HepG2 (cell line): Measurements from ENCODE around the gene HK2. TPM values are rescaled to one million over a fixed set of nuclear protein-coding genes. Genes with fewer than 3 reads are reported as not detected.
A peak's percentile ranks its signal among the peaks of the same experiment; 100 is the strongest.

Source experiments
- ATAC-seq: fragments of 200-7000 bp; cut with Tn5 transposase; 3 replicates; pipeline ENCODE4 v1.9.1; 2020; ENCODE audit warnings: mild to moderate bottlenecking, moderate library complexity
- BruUV-seq: library from RNA; stranded (reverse); fragments of 400-500 nt; replicated peaks from 2 replicates; lab custom pipeline; 2021; lab: Mats Ljungman, UMichigan
- CTCF ChIA-PET: fragments of 300-600 bp; formaldehyde crosslinking; extraction: SDS; loops from one replicate; lab custom pipeline; 2021; ENCODE audit warnings: low total read pairs, inconsistent platforms, low intra/inter-chr PET ratio; lab: Yijun Ruan, JAX
- POLR2A ChIA-PET: fragments of 350-600 bp; sonication (Branson Sonifier 250); formaldehyde crosslinking; loops from one replicate; lab custom pipeline; 2020; ENCODE audit warnings: antibody characterized with exemption, inconsistent platforms; lab: Yijun Ruan, JAX
- DNase-seq: peaks from one replicate; pipeline ENCODE4 v3.0.0-alpha.2; 2015; ENCODE audit warnings: low spot score
- FAIRE-seq: peaks from 3 replicates; lab custom pipeline; 2011; peaks lifted over from hg19 to GRCh38; lab: Jason Lieb, UNC
- H2AFZ ChIP-seq: one replicate; pipeline ENCODE4 v1.6.1; 2011; ENCODE audit warnings: low read length, inconsistent platforms
- H3K27ac ChIP-seq: fragments of 300-600 bp; 3 replicates; pipeline ENCODE4 v1.8.0; 2011; ENCODE audit warnings: mixed run types, mild to moderate bottlenecking, mixed read lengths, low read length, inconsistent platforms; ENCODE audit not compliant: insufficient read depth; ENCODE audit errors: extremely low read length
- H3K27me3 ChIP-seq, 2 experiments: fragments of 200-600 bp in 1 of 2; 2 replicates in 1 of 2; 3 replicates in 1 of 2; pipeline versions ENCODE4 v1.6.0 to v1.8.0; 2011; ENCODE audit warnings: low read length in 2 of 2, mild to moderate bottlenecking in 2 of 2, moderate library complexity in 2 of 2, inconsistent platforms in 1 of 2; ENCODE audit not compliant: insufficient read depth in 2 of 2, control insufficient read depth in 1 of 2
- H3K36me3 ChIP-seq, 2 experiments: fragments of 200-600 bp in 1 of 2; replicated peaks in 1 of 2; 2 replicates in 1 of 2; 3 replicates in 1 of 2; pipeline versions ENCODE4 v1.5.1 to v1.8.0; 2011; ENCODE audit warnings: low read length in 2 of 2, inconsistent platforms in 1 of 2; ENCODE audit not compliant: insufficient read depth in 2 of 2, control insufficient read depth in 1 of 2
- H3K4me1 ChIP-seq: 2 replicates; pipeline ENCODE4 v1.5.1; 2012; ENCODE audit warnings: low read length, inconsistent platforms; ENCODE audit not compliant: insufficient read depth
- H3K4me2 ChIP-seq: 2 replicates; pipeline ENCODE4 v1.6.0; 2011; ENCODE audit warnings: low read depth, low read length, inconsistent platforms
- H3K4me3 ChIP-seq, 3 experiments: fragments of 200-600 bp in 1 of 3; sonication (generic), shearing (Covaris generic) in 1 of 3; replicated peaks in 1 of 3; 2 replicates each; pipeline ENCODE4 v1.5.1; 2011 to 2016; ENCODE audit warnings: low read length in 3 of 3, inconsistent platforms in 2 of 3, low read depth in 2 of 3, mild to moderate bottlenecking in 2 of 3, control low read depth in 1 of 3, mixed read lengths in 1 of 3; ENCODE audit not compliant: insufficient read depth in 1 of 3
- H3K79me2 ChIP-seq: one replicate; pipeline ENCODE4 v1.6.1; 2011; ENCODE audit warnings: low read length, inconsistent platforms; ENCODE audit not compliant: insufficient read depth
- H3K9ac ChIP-seq: 2 replicates; pipeline ENCODE4 v1.6.0; 2011; ENCODE audit warnings: mild to moderate bottlenecking, low read depth, low read length, inconsistent platforms; ENCODE audit not compliant: insufficient read depth
- H3K9me3 ChIP-seq: 2 replicates; pipeline ENCODE4 v1.5.1; 2012; ENCODE audit warnings: mild to moderate bottlenecking, low read length
- H4K20me1 ChIP-seq: 2 replicates; pipeline ENCODE4 v1.6.0; 2011; ENCODE audit warnings: inconsistent platforms, mild to moderate bottlenecking, low read length, moderate library complexity; ENCODE audit not compliant: insufficient read depth
- CERS6 ChIP-seq: sonication (generic); formaldehyde crosslinking; IDR thresholded peaks from 2 replicates; pipeline ENCODE4 v1.5.0; 2020; ENCODE audit warnings: missing genetic modification reagents
- MED13 ChIP-seq: sonication (generic); formaldehyde crosslinking; IDR thresholded peaks from 2 replicates; pipeline ENCODE4 v1.5.0; 2020; ENCODE audit warnings: missing genetic modification reagents
- RBM22 ChIP-seq: fragments of 200-400 bp; formaldehyde crosslinking; optimal IDR thresholded peaks from 2 replicates; pipeline ENCODE3; 2017; ENCODE audit warnings: mild to moderate bottlenecking, low read length, moderate library complexity
- TERF1 ChIP-seq: sonication (generic); formaldehyde crosslinking; IDR thresholded peaks from 2 replicates; pipeline ENCODE4 v1.8.0; 2022; ENCODE audit warnings: mild to moderate bottlenecking, missing genetic modification reagents, moderate library complexity
- ZFP37 ChIP-seq: sonication (generic); formaldehyde crosslinking; IDR thresholded peaks from 2 replicates; pipeline ENCODE4 v1.4.0; 2020; ENCODE audit warnings: missing genetic modification reagents, borderline replicate concordance
- ZNF552 ChIP-seq: sonication (generic); formaldehyde crosslinking; IDR thresholded peaks from 2 replicates; pipeline ENCODE4 v1.9.0; 2022; ENCODE audit warnings: missing genetic modification reagents, mild to moderate bottlenecking, borderline replicate concordance
- ZNF629 ChIP-seq: sonication (generic); formaldehyde crosslinking; conservative IDR thresholded peaks from 2 replicates; pipeline ENCODE4 v1.5.0; 2020; ENCODE audit warnings: missing genetic modification reagents
- WGBS: methylation state at CpG from one replicate; pipeline ENCODE4 v1.1.6; 2017; ENCODE audit warnings: low lambda C conversion rate; 5-methylcytosine and 5-hydroxymethylcytosine counted together
- in situ Hi-C: cut with HindIII; loops from 2 replicates; pipeline ENCODE4 v1.10.0; 2017; ENCODE audit warnings: low pct_unique_long_range_greater_than_20kb; ENCODE audit not compliant: extremely low pct_ligation_motif_present
- intact Hi-C: fragments of 100-400 bp; cut with micrococcal nuclease; formaldehyde crosslinking; loops from one replicate; pipeline ENCODE4 v1.10.0; 2022; ENCODE audit not compliant: unreplicated experiment
- polyA plus RNA-seq, 8 experiments: library from polyadenylated mRNA; depleted of rRNA in 3 of 8; stranded (reverse) in 7 of 8; unstranded in 1 of 8; fragments of >200 nt; fragmentation: Illumina TruSeq in 4 of 8; extraction: Trizol in 4 of 8; gene quantifications; 2 replicates each; pipeline versions ENCODE4 v1.2.1 to v1.2.3, GENCODE V29; 2011 to 2016; ENCODE audit warnings: low read depth in 4 of 8, missing spikeins in 1 of 8, mixed read lengths in 1 of 8; ENCODE audit not compliant: insufficient read depth in 1 of 8
- total RNA-seq, 5 experiments: library from RNA; depleted of rRNA; stranded (reverse); fragments of >200 nt; fragmentation: Illumina TruSeq; extraction: Trizol; gene quantifications; 2 replicates each; pipeline ENCODE4 v1.2.3, GENCODE V29; 2016; ENCODE audit warnings: low read depth in 1 of 5

HK2 gene
- total and polyA plus RNA-seq, 2 of the 13 experiments (the other 11 are each of a cell fraction or from before 2014, with no cell fraction given), result 13.2 to 101 TPM

- POLR2A ChIA-PET, result no interaction called here
- in situ Hi-C loops, result no loop called here
- Histone ChIP-seq H3K4me1 (peaks cover 35% of the 10 kb centered on the region), H3K4me2 (no peak overlapping the region), H3K9ac (no peak overlapping the region)
- DNase-seq, result no peak
- CTCF ChIA-PET, result no interaction called here
- TF ChIP-seq ZNF629 (CRISPR knock-in tag) (peak; percentile 76), ZFP37 (CRISPR knock-in tag) (no peak), MED13 (CRISPR knock-in tag) (no peak), TERF1 (no peak), ZNF552 (no peak), RBM22 (peak; percentile 15)
- TF ChIP-seq, all 625 proteins: peak for 2
- H3K79me2 ChIP-seq, result peaks cover 72% of the 10 kb centered on the region
- no peaks in the 10 kb centered on the region for H3K27me3 ChIP-seq
- H2AFZ ChIP-seq, result no peak overlapping the region
- H4K20me1 ChIP-seq, result peaks cover 73% of the 10 kb centered on the region
- H3K36me3 ChIP-seq, result peaks cover 72 to 100% of the 10 kb centered on the region in 2 experiments
- WGBS, result 95% methylated on average over 14 of the region's 14 CpGs
- no peak overlapping the region for H3K4me3 ChIP-seq
- intact Hi-C loops, result no loop called here
- no peak overlapping the region for H3K27ac ChIP-seq
- FAIRE-seq, result no peak
- BruUV-seq, result no TSS peak
- no peaks in the 10 kb centered on the region for H3K9me3 ChIP-seq
- ATAC-seq, result no peak
Measured at GRCh38 chr2:74867841-74868658, 34.1 kb downstream of the HK2 start.

- H3K4me1 ChIP-seq, result peaks cover 21% of the 10 kb centered on the region
- no peak overlapping the region for H3K4me3 ChIP-seq
- no peak overlapping the region for H2AFZ ChIP-seq
- ATAC-seq (no peak), FAIRE-seq (peak; percentile 15), DNase-seq (no peak)
- ChIA-PET CTCF (no interaction called here), POLR2A (no interaction called here)
- in situ Hi-C loops (no loop called here), intact Hi-C loops (no loop called here)
- 96% methylated on average over 6 of the region's 6 CpGs for WGBS
- H3K9ac ChIP-seq, result no peak overlapping the region
- no peak overlapping the region for H3K4me2 ChIP-seq
- BruUV-seq, result TSS peak; percentile 32
- no peaks in the 10 kb centered on the region for H3K27me3 ChIP-seq
- TF ChIP-seq RBM22 (peak; percentile 89), CERS6 (CRISPR knock-in tag) (no peak)
- H3K27ac ChIP-seq, result no peak overlapping the region
- no peaks in the 10 kb centered on the region for H3K9me3 ChIP-seq
- H4K20me1 ChIP-seq, result peaks cover 60% of the 10 kb centered on the region
- peaks cover 58% of the 10 kb centered on the region for H3K79me2 ChIP-seq
- H3K36me3 ChIP-seq, result peaks cover 80 to 100% of the 10 kb centered on the region in 2 experiments
Measured at GRCh38 chr2:74869517-74869916, 35.6 kb downstream of the HK2 start.
